GM21381 (cell line): ENCODE measurements around the gene ENTHD1.
"Not testable (repeated sequence)": the region's sequence is repeated elsewhere in the genome, so short reads cannot be mapped to it uniquely, and the experiment has no call there.

ENCODE experiments used
- ATAC-seq: cut with Tn5 transposase; IDR thresholded peaks from one replicate; pipeline ENCODE4 v1.9.1; 2021; ENCODE audit warnings: mild to moderate bottlenecking, moderate library complexity; ENCODE audit not compliant: unreplicated experiment

Gene ENTHD1

DNA sequence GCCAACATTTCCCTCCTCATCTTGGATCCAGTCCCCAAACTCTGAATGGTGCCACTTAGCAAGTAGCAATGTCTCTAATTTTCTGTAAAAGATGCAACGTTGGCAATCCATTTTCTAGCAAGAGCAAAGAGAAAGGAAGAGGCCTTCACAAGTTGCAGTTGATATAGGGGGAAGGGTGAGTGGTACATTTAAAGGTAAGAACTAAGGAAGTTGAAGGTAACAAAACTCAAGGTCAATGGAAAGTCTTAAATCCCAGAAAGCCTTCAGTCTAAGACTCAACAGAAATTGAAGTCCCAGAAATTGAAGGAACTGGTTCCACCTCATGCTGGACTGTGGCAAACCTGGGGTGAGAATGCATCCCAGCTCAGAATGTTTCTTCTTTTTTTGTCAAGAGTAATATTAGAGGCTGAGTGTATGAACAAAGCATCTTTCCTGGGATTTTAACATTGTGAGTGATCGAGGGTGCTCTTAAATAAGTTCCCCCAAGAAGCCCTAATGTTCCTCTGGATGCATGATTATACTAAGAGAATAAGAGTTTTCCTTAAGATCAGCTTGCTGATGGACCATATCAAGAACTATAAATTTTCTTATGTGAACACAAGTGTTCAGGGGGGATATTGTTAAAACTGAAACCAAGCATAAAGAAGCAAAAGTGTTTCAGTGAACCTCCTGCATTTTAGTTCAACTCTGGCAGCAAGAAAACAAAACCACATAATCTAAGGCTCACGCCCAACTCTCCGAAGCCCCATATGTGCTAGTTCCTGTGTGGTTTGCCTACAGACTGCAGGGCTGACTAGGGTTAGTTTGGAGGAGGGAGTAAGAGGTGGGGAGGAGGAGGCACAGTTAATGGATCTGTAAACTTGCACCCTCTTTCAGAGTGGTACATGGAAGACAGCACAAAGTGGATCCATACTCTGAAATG, 7.0 kb upstream of the ENTHD1 start, which contains the start of gene GRAP2:
Gene GRAP2, plus strand, starts transcription at position 779 of the 922 bp plus-strand sequence. CDS start 46,023 bp downstream, outside the sequence.
- ATAC-seq, result peak; percentile 65

DNA sequence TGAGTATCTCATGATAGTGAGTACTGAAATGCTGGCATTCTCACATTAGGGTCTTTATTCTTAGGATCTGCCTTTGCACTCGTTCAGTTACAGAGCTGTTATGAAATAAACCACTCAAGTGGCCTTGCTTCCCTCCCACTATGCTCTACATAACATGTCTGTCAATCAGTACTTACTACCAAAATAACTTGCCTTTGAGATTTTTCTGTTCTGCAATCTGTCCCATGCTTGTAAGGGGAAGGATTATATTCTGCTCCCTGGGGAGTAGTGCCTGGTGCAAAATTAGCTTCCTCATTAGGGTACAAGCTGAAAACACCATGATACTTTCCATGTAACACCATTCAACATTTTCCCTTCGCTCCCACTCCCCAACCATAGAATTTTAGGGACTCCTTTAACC, 5.4 kb upstream of the ENTHD1 start:
- ATAC-seq, result peak; percentile 64

DNA sequence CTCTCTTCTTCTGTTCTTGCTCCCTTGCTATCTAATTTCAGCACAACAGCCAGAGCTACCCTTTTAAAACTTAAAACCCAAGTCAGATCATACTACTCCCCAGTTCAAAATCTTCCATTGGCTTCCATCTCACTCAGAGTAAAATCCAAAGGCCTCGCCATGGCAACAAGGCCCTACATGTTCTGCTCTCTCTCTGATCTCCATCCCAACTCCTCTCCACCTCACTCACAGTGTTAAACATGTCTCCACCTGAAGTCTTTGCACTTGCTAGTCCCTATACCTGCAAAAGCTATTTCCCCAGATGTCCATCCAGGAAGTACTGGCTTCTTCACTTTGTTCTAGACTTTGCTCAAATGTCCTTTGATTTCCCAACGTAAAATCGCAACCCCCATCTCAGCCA, 4.3 kb upstream of the ENTHD1 start:
- ATAC-seq, result no peak

DNA sequence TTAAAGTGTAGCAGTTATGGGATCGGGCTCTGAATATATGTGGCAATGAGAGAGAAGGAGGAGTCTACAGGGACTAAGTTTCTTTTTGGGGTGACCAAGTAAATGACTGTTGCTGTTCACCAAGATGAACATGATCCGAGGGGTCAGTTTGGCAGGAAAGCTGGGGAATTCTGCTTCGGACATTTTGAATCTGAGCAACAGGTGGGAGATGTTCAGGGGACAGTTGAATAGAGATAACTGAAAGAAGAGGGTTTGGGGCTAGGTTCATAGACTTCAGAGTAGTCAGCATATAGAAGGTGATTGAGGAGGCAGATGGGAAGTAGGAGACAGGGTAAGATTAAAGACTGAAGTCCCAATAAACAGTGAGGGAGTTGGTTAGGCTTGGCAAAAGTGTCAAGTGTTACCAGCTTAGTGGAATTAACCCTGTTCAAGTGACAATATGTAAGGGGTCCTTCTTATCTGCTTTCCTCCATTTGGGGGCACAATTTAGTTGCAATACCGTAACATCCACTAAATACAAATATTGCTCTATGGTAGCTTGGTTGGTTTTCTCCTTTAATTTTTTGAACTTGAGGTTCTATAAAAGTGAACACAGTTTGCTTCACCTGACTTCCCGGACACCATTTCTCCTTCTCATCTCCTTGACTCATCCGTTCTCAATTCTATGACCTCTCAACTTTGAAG, 2.9 kb upstream of the ENTHD1 start:
- ATAC-seq, result no peak

DNA sequence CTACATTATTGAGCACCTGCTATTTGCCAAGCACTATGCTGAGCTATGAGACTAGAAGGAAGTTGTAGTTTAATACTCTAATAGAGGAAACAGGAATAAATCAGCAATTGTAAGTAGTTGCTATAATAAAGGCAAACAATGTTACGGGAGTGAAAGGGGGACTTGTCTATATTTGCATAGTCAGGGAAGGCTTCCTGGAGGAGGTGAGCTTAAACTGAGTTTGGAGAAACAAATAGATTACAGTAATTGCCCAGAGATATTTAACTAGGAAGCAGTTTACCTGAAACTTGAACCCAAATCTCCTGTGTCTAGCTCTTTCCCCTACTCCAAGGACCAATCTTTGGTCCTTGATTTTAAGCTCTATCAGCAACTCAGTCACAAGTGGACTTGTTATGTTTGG, 2.1 kb upstream of the ENTHD1 start:
- no peak for ATAC-seq

DNA sequence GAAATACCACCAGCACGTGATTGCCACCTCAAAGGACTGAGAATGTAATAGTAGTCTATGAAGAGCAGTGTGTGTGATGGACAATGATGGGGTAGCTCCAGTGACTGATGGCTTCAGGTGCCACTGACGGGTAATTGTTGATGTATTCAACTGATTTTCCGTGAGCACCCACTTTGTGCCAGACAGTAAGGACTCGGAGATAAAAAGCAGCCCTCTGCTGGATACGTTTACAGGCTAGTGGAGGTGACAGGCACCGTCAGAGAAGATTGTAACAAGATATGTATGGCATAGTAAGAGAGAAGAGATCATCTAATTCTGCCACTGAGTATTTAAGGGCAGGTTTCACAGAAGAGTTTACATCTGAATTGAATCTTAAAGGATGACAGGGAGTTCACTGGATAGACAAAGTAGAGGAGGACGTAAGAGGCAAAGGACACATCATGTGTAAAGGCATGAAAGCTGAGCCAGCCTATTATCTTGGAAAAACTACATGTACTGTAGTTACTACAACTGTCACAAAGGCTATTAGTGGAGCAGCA, 1.1 kb upstream of the ENTHD1 start:
- ATAC-seq, result no peak

DNA sequence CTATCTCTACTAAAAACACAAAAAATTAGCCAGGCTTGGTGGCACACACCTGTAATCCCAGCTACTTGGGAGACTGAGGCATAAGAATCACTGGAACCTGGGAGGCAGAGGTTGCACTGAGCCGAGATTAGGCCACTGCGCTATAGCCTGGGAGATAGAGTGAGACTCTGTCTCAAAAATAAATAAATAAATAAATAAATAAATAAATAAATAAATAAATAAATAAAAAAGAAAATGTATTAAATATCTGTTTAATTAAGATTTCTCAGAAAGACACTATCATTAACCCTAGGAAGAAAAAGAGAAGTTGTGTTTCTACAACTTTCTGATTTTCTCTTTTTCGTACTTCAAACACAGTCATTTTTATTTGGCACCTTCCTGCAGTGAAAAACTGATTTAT, 3.6 kb downstream of the ENTHD1 start:
- not testable (repeated sequence) for ATAC-seq

DNA sequence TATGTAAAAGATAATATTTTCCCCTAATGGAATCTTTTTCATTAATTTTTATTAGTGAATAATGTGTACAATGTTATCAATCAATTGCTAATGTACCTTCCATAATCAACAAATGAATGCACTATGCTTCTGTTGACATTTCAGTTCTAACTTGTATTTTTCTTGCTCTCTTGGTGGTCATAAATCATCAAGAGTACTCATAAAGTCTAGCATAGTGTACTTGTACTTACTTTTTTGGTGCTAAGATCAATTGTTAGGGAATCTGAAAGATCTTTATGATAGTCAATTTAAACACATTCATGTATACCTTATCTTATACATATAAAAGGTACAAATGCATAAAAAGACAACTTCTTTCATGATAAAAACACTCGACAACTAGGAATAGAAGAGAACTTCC, 10.5 kb downstream of the ENTHD1 start:
- ATAC-seq, result no peak

DNA sequence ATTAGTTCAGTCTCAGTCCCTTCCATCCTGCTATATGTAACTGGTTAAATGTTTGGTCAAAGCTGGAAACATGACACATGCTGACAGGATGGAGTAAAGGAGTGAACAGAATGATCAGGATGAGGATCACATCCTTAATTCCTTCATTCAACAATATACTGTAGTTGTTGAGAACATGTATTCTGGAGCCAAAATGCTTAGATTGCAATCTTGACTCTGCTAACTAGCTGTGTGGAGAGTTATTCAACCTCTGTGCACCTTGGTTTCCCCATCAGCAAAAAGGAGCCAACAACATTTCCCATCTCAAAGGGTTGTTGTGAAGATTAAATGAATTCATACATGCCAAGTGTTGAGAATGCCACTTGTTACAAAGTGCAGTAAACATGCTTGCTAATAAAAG, 12.8 kb downstream of the ENTHD1 start:
- ATAC-seq, result no peak

DNA sequence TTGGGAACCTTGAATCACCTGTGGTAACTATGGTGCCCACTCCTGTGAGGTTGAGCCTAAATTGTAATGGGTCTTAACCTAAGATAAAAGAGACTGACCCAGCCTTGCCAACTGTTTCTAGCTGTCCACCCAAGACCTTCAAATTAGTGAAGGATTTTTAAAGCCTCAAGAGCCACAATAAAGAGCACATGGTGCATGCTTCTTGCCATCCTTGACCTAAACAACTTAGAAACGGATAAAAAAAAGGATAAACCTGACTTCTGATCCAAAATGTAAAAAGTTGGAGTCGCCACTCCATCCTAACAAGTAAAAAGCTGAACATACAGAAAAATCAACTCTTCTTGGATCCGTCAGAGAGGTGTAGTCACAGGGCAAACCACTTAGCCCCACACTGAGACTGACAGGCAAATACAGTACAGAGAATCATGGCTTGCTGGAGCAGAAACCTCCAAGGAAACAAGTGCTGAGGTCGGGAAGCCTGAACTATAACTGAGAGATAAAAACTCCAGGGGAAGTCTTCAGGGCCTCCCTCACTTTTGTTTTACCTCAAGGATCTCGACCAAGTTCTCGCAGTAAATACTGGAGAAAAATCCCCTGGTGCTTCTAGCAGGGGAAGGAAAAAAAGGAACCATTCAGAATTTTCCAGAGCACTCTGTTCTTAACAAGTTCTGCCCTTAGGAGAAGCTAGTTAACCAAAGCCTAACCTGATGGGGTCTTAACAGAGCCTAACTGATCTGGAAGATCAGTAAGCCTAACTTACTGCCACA, 16.3 kb downstream of the ENTHD1 start:
- no peak for ATAC-seq

DNA sequence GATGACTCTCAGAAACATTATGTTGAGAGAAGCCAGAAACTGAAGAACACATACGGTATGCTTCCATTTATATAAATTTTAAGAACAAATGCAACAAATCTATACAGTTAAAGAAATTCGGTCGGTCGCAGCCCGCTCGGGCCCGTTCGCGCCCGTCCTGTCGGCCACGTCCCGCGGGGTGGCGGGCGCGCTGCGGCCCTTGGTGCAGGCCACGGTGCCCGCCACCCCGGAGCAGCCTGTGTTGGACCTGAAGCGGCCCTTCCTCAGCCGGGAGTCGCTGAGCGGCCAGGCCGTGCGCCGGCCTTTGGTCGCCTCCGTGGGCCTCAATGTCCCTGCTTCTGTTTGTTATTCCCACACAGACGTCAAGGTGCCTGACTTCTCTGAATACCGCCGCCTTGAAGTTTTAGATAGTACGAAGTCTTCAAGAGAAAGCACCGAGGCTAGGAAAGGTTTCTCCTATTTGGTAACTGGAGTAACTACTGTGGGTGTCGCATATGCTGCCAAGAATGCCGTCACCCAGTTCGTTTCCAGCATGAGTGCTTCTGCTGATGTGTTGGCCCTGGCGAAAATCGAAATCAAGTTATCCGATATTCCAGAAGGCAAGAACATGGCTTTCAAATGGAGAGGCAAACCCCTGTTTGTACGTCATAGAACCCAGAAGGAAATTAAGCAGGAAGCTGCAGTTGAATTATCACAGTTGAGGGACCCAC, 18.2 kb downstream of the ENTHD1 start:
- ATAC-seq, result not testable (repeated sequence)

DNA sequence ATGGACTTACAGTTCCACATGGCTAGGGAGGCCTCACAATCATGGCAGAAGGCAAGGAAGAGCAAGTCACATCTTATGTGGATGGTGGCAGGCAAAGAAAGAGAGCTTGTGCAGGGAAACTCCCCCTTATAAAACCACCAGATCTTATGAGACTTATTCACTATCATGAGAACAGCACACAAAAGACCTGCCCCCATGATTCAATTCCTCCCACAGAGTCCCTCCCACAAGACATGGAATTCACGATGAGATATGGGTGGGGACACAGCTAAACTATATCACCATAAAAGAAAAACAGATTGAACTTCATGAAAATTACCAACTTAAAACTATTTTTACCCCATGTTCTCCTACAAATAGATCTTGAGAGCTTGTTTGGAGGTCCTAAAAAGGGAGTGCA, 19.6 kb downstream of the ENTHD1 start:
- no peak for ATAC-seq

DNA sequence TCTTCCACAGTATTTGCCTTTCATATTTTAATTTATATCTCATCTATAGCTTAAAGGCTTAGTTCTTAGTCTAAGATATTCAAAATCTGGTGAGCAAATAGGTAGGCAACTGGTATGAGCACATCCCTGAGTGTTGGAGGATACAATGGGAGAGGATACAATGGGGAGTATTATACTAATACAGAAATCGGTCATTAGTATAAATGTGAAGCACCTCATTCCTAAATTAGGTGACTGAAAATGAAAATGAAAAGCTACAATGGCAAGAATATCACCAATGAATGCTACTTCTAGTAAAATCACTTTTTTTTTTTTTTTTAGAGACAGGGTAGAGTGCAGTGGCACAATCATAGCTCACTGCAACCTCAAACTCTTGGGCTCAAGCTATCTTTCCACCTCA, 21.0 kb downstream of the ENTHD1 start:
- no peak for ATAC-seq

DNA sequence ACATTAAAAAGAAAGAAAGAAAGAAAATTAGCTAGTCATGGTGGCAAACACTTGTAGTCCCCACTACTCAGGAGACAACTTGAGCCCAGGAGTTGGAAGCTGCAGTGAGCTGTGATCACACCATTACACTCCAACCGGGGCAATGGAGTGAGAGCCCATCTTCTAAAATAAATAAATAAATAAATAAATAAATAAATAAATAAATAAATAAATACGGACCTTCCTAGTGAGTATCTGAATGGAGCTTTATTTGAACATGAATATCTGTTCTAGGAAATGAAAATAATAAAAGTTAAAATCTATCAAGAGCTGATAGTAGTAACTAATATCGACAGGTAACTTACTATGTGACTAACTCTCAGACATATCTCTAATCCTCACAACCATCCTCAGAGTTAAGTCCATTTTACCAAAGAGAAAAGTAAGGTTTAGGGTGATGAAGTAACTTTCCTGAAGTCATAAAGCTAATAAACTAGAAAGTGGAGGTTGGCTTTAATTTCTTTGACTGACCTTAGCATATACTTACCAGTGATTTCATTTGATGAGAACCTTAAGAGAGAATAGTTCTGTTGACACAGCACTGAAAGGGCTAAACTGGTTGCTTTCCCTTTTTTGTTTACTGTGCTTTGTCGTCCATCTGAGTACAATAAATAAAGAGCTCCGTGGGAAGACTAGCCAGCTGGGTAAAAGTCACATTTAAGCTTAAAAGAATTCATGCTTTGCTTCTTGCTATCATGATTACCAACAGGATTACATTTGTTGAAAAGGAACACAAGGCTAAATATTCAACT, 22.4 kb downstream of the ENTHD1 start:
- no peak for ATAC-seq

DNA sequence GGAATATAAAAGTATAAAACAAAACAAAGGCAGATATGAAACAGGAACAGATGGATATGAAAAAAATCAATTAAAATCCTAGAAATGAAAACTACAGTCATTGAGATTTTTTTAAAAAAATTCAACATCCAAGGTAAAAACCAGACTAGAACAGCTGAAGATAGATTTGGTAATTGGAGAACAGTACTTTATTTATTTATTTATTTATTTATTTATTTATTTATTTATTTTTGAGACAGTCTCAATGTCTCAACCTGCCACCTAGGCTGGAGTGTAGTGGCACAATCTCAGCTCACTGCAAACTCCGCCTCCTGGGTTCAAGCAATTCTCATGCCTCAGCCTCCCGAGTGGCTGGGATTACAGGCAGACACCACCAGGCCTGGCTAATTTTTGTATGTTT, 23.8 kb downstream of the ENTHD1 start:
- not testable (repeated sequence) for ATAC-seq

DNA sequence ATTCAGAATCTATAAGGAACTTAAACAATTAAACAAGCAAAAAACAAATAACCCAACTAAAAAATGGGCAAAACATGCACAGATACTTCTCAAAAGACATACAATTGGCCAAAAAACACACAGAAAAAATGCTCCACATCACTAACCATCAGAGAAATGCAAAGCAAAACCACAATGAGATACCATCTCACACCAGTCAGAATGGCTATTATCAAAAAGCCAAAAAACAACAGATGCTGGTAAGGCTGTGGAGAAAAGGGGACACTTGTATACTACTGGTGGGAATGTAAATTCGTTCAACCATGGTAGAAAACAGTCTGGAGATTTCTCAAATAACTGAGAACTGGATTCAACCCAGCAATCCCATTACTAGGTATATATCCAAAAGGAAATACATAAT, 24.8 kb downstream of the ENTHD1 start:
- no peak for ATAC-seq

DNA sequence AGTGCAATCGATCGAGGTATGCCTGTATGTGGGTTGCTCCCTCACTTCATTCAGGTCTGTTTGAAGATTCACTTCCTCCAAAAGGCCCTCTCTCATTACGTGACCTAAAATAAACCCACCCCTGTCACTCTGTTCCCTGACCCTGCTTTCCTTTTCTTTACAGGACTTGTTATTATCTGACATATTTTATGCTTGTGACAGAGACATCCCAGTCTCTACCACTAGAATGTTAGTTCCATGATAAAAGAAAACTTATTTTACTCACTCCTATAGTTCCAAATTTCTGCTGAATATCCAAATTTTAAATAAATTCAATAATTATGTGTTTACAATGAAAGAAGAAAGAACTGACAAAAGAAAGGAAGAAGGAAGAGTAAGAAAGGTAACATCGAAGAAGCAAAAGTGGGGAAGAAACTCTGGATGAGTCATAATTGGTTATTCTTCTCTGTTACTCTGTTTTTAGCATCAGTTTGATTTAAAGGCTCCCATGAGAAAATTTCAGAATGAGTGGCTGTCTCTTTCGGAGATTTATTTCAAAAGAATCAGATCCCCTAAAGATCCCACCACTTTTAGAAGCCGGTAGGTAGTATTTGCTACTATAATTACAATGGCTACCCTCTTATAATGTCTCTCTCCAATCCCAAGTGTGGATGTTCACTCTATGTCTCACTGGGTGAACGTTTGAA, 33.5 kb downstream of the ENTHD1 start:
- no peak for ATAC-seq

DNA sequence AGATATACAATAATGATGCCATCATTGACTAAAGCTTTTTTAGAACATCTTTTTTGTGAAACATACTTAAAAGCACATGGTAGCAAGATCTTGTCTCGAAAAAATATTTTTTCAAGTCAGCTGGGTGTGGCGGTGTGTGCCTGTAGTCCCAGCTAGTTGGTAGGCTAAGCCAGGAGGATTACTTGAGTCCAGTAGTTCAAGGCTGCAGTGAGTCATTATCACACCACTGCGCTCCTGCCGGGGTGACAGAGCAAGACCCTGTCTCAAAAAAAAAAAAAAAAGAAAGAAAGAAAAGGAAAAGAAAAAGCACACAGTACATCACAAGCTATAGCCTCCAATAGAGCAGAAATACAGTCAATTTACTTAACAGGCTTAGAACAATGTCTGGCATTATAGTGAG, 37.0 kb downstream of the ENTHD1 start:
- no peak for ATAC-seq

DNA sequence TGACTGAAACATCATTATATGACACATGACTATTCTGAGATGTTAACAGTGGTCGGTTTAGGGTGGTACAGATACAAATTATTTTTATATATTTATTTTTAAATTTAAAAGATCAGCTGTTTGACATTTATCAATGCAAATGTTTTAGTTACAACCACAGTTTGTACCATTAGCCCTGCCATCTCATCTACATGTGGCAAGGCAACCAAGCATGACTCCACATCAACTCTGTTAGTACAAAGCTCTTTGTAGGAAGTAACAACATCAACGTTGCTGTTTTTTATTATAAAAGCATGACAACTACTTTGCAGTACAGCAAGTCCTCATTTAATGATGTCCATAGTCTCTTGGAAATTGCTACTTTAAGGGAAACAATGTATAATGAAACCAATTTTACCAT, 40.8 kb downstream of the ENTHD1 start:
- no peak for ATAC-seq
